ENCODE measurements around the gene LYPD5.

The LYPD5 gene

DNA sequence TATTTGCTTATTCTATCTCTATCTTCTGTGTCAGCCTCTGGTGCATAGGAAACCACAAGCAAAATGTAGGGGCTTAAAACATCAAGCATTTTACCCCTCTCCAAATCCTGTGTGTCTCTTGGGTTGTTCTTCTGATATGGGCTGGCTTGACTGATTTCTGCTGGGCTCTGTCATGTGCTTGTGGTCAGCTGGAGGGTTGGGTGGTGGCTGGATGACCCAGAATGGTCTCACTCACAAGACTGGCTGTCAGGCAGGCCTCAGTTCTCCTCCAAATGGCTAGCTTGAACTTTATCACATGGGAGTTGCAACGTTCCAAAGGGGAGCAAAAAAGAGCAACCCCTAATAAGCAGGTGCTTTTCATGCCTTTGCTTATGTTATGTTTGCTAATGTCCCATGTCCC is 9.6 kb upstream of the LYPD5 start:
- Histone ChIP-seq H2BK5ac (ENCODE audit: low read depth, low read length, poor library complexity) (no peak overlapping the region), H3K4me3 (ENCODE audit: low read depth, low read length) (no peak overlapping the region), H2BK12ac (ENCODE audit: low read length) (no peak overlapping the region), H3K18ac (ENCODE audit: low read length) (no peak overlapping the region), H3K79me1 (ENCODE audit: low read length) (no peaks in the 10 kb centered on the region), H3K4me2 (ENCODE audit: low read length) (no peak overlapping the region), H3K9me3 (ENCODE audit: insufficient read depth, low read depth, low read length) (no peaks in the 10 kb centered on the region), H3K23ac (ENCODE audit: low read length) (no peak overlapping the region), H4K12ac (ENCODE audit: low read depth, low read length) (no peak overlapping the region), H3K79me2 (ENCODE audit: control insufficient read depth, insufficient read depth, low read length, poor library complexity) (no peaks in the 10 kb centered on the region), H4K91ac (ENCODE audit: low read depth, low read length) (no peak overlapping the region), H3K27me3 (ENCODE audit: insufficient read depth, low read length) (no peaks in the 10 kb centered on the region), H2BK120ac (ENCODE audit: insufficient read depth, low read length, poor library complexity) (no peak overlapping the region), H2AK5ac (ENCODE audit: low read length) (no peak overlapping the region), H3K4ac (ENCODE audit: low read depth, low read length) (no peak overlapping the region), H3K36me3 (ENCODE audit: control insufficient read depth in 1 of 2, insufficient read depth in 2 of 2, low read length in 2 of 2) (no peaks in the 10 kb centered on the region), H4K8ac (ENCODE audit: low read depth, low read length) (no peak overlapping the region), H2AFZ (ENCODE audit: insufficient read depth, low read length, poor library complexity) (no peak overlapping the region), H3K14ac (ENCODE audit: low read length) (no peak overlapping the region), H3K9ac (ENCODE audit: low read length) (no peak overlapping the region), H3K27ac (ENCODE audit: low read depth, low read length) (no peak overlapping the region), H3K4me1 (ENCODE audit: control insufficient read depth in 1 of 2, insufficient read depth in 2 of 2, low read length in 2 of 2) (no peaks in the 10 kb centered on the region)
- no peak for DNase-seq
- WGBS (ENCODE audit: extremely low coverage, insufficient coverage, insufficient read length) = no CpG with 5 or more reads among the region's 1 CpG

DNA sequence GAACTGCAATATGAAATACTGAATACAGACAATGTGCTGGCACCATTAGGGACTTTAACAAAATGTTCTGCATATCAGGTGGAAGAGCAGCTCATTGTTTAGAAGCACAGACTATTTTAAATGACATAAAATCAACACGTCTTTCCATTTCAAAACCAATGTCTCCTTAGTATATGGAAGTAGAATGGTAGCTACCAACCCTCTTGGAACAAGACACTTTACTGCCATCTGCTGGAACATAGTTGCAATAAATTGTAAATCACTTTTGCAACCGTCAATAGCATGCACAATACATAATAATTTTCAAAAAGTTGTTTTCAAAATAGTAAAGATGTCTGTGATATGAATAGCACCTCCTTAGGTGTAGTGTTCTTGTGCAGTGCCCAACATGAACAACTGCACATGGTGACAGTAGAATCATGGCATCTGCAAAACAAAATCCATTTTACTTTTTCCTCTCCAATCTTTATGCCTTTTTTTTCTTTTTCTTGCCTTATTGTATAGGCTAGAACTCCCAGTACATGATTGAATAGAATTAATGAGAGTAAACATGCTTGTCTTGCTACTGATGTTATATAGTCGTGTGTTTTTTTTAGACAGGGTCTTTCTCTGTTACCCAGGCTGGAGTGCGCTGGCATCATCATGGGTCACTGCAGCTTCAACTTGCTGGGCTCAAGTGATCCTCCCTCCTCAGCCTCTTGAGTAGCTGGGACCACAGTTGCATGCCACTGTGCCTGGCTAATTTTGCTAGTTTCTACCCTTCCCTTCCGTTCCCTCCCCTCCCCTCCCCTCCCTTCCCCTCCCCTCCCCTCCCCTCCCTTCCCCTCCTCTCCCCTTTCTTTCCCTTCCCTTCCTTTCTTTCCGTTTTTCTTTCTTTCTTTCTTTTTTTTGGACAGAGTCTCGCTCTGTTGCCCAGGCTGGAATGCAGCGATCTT is 7.8 kb upstream of the LYPD5 start:
- Histone ChIP-seq H2AFZ (ENCODE audit: insufficient read depth, low read length, poor library complexity) (no peak overlapping the region), H3K27me3 (ENCODE audit: insufficient read depth, low read length) (no peaks in the 10 kb centered on the region), H2BK120ac (ENCODE audit: insufficient read depth, low read length, poor library complexity) (no peak overlapping the region), H2BK5ac (ENCODE audit: low read depth, low read length, poor library complexity) (no peak overlapping the region), H4K12ac (ENCODE audit: low read depth, low read length) (no peak overlapping the region), H3K4me2 (ENCODE audit: low read length) (no peak overlapping the region), H3K9me3 (ENCODE audit: insufficient read depth, low read depth, low read length) (no peaks in the 10 kb centered on the region), H3K4ac (ENCODE audit: low read depth, low read length) (no peak overlapping the region), H3K79me2 (ENCODE audit: control insufficient read depth, insufficient read depth, low read length, poor library complexity) (no peaks in the 10 kb centered on the region), H2AK5ac (ENCODE audit: low read length) (no peak overlapping the region), H3K4me3 (ENCODE audit: low read depth, low read length) (no peak overlapping the region), H4K8ac (ENCODE audit: low read depth, low read length) (no peak overlapping the region), H3K27ac (ENCODE audit: low read depth, low read length) (no peak overlapping the region), H4K91ac (ENCODE audit: low read depth, low read length) (no peak overlapping the region), H3K18ac (ENCODE audit: low read length) (no peak overlapping the region), H3K14ac (ENCODE audit: low read length) (no peak overlapping the region), H3K36me3 (ENCODE audit: control insufficient read depth in 1 of 2, insufficient read depth in 2 of 2, low read length in 2 of 2) (no peaks in the 10 kb centered on the region), H3K9ac (ENCODE audit: low read length) (no peak overlapping the region), H3K4me1 (ENCODE audit: control insufficient read depth in 1 of 2, insufficient read depth in 2 of 2, low read length in 2 of 2) (no peaks in the 10 kb centered on the region), H3K79me1 (ENCODE audit: low read length) (no peaks in the 10 kb centered on the region), H3K23ac (ENCODE audit: low read length) (no peak overlapping the region), H2BK12ac (ENCODE audit: low read length) (no peak overlapping the region)
- no CpG with 5 or more reads among the region's 8 CpGs for WGBS (ENCODE audit: extremely low coverage, insufficient coverage, insufficient read length)
- DNase-seq = peak; percentile 22 to 85

DNA sequence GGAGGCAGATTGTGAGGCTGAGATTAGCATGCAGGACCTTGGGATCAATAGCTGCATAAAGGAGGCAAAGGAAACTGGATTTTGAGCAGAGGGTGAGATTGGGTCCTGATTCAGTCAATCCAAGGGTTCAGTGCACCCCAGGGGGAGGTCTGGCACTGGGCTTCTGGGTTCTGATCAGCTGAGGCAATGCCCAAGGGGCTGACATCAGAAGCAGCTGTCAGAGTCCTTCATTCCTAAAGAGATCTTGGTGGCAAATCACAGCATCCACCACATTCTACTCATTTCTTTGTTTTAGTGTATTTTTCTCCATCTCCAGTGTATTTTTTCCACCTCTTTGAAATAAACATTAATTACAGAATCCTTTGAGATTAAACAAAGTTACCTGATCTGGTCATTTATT is 5.4 kb upstream of the LYPD5 start:
- no peak for DNase-seq
- H4K91ac ChIP-seq (ENCODE audit: low read depth, low read length) = no peak overlapping the region
- H2AFZ ChIP-seq (ENCODE audit: insufficient read depth, low read length, poor library complexity) = no peak overlapping the region
- no peak overlapping the region for H3K4me3 ChIP-seq (ENCODE audit: low read depth, low read length)
- H3K4me2 ChIP-seq (ENCODE audit: low read length) = no peak overlapping the region
- H2BK5ac ChIP-seq (ENCODE audit: low read depth, low read length, poor library complexity) = no peak overlapping the region
- no peaks in the 10 kb centered on the region for H3K36me3 ChIP-seq (ENCODE audit: control insufficient read depth in 1 of 2, insufficient read depth in 2 of 2, low read length in 2 of 2)
- H3K14ac ChIP-seq (ENCODE audit: low read length) = no peak overlapping the region
- H3K18ac ChIP-seq (ENCODE audit: low read length) = no peak overlapping the region
- no peaks in the 10 kb centered on the region for H3K9me3 ChIP-seq (ENCODE audit: insufficient read depth, low read depth, low read length)
- H3K27ac ChIP-seq (ENCODE audit: low read depth, low read length) = no peak overlapping the region
- H2AK5ac ChIP-seq (ENCODE audit: low read length) = no peak overlapping the region
- no peak overlapping the region for H3K4ac ChIP-seq (ENCODE audit: low read depth, low read length)
- no peak overlapping the region for H3K9ac ChIP-seq (ENCODE audit: low read length)
- H3K79me2 ChIP-seq (ENCODE audit: control insufficient read depth, insufficient read depth, low read length, poor library complexity) = no peaks in the 10 kb centered on the region
- no peak overlapping the region for H3K23ac ChIP-seq (ENCODE audit: low read length)
- no peak overlapping the region for H4K12ac ChIP-seq (ENCODE audit: low read depth, low read length)
- no peak overlapping the region for H2BK120ac ChIP-seq (ENCODE audit: insufficient read depth, low read length, poor library complexity)
- no peak overlapping the region for H4K8ac ChIP-seq (ENCODE audit: low read depth, low read length)
- no peaks in the 10 kb centered on the region for H3K4me1 ChIP-seq (ENCODE audit: control insufficient read depth in 1 of 2, insufficient read depth in 2 of 2, low read length in 2 of 2)
- H2BK12ac ChIP-seq (ENCODE audit: low read length) = no peak overlapping the region
- no peaks in the 10 kb centered on the region for H3K79me1 ChIP-seq (ENCODE audit: low read length)
- no peaks in the 10 kb centered on the region for H3K27me3 ChIP-seq (ENCODE audit: insufficient read depth, low read length)

DNA sequence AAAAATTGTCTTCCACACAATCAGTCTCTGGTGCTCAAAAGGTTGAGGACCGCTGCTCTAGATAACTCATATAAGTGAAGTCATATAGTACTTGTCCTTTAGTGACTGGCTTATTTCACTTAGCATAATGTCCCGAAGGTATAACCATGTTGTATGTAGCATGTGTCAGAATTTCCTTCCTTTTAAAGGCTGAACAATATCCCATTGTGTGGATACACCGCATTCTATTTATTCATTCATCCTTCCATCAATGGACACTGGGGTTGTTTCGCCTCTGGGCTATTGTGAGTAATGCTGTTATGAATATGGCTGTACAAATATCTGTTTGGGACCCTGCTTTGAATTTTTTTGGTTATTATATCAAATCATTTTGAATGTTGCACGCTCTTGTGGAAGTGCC is 4.6 kb upstream of the LYPD5 start:
- WGBS (ENCODE audit: extremely low coverage, insufficient coverage, insufficient read length) = no CpG with 5 or more reads among the region's 5 CpGs

More for the DNA sequence above, 4.6 kb upstream of the LYPD5 start:
- H3K27me3 ChIP-seq (ENCODE audit: insufficient read depth, low read length) = no peaks in the 10 kb centered on the region
- H3K4me2 ChIP-seq (ENCODE audit: low read length) = no peak overlapping the region
- H3K9me3 ChIP-seq (ENCODE audit: insufficient read depth, low read depth, low read length) = no peaks in the 10 kb centered on the region
- no peak overlapping the region for H2BK5ac ChIP-seq (ENCODE audit: low read depth, low read length, poor library complexity)
- H3K23ac ChIP-seq (ENCODE audit: low read length) = no peak overlapping the region
- DNase-seq = no peak
- H3K36me3 ChIP-seq (ENCODE audit: control insufficient read depth in 1 of 2, insufficient read depth in 2 of 2, low read length in 2 of 2) = no peaks in the 10 kb centered on the region
- no peak overlapping the region for H3K18ac ChIP-seq (ENCODE audit: low read length)
- no peaks in the 10 kb centered on the region for H3K79me2 ChIP-seq (ENCODE audit: control insufficient read depth, insufficient read depth, low read length, poor library complexity)
- no peak overlapping the region for H3K4me3 ChIP-seq (ENCODE audit: low read depth, low read length)
- H3K4me1 ChIP-seq (ENCODE audit: control insufficient read depth in 1 of 2, insufficient read depth in 2 of 2, low read length in 2 of 2) = no peaks in the 10 kb centered on the region
- H3K79me1 ChIP-seq (ENCODE audit: low read length) = no peaks in the 10 kb centered on the region
- H2AK5ac ChIP-seq (ENCODE audit: low read length) = no peak overlapping the region
- H4K91ac ChIP-seq (ENCODE audit: low read depth, low read length) = no peak overlapping the region
- no peak overlapping the region for H2BK12ac ChIP-seq (ENCODE audit: low read length)
- H2BK120ac ChIP-seq (ENCODE audit: insufficient read depth, low read length, poor library complexity) = no peak overlapping the region
- no peak overlapping the region for H4K8ac ChIP-seq (ENCODE audit: low read depth, low read length)
- no peak overlapping the region for H3K14ac ChIP-seq (ENCODE audit: low read length)
- no peak overlapping the region for H3K27ac ChIP-seq (ENCODE audit: low read depth, low read length)
- no peak overlapping the region for H2AFZ ChIP-seq (ENCODE audit: insufficient read depth, low read length, poor library complexity)
- no peak overlapping the region for H4K12ac ChIP-seq (ENCODE audit: low read depth, low read length)
- no peak overlapping the region for H3K4ac ChIP-seq (ENCODE audit: low read depth, low read length)
- H3K9ac ChIP-seq (ENCODE audit: low read length) = no peak overlapping the region

Measured in trophoblast cell (in vitro differentiated cells and primary cell).